H9 (cell line): ENCODE measurements around the gene ZNF281. TPM values are rescaled to one million over a fixed set of nuclear protein-coding genes. Genes with fewer than 3 reads are reported as not detected.

Experiments used
- DNase-seq: peaks from one replicate; pipeline ENCODE4 v3.0.0-alpha.2; 2017
- H2AFZ ChIP-seq: one replicate; pipeline ENCODE4 v1.6.1; 2013; ENCODE audit warnings: mild to moderate bottlenecking, low read length, control low read depth, moderate library complexity
- H2AK5ac ChIP-seq: 2 replicates; pipeline ENCODE4 v1.6.1; 2013; ENCODE audit warnings: low read length, control low read depth, mixed read lengths; ENCODE audit not compliant: insufficient read length
- H2BK120ac ChIP-seq: one replicate; pipeline ENCODE4 v1.6.1; 2013; ENCODE audit warnings: low read depth, mild to moderate bottlenecking, low read length, control low read depth, inconsistent platforms; ENCODE audit not compliant: poor library complexity, severe bottlenecking
- H2BK12ac ChIP-seq: 2 replicates; pipeline ENCODE4 v1.6.1; 2013; ENCODE audit warnings: low read length, control low read depth, mixed read lengths, low read depth; ENCODE audit not compliant: insufficient read length
- H2BK15ac ChIP-seq: 2 replicates; pipeline ENCODE4 v1.6.1; 2013; ENCODE audit warnings: low read depth, low read length, control low read depth
- H2BK20ac ChIP-seq: one replicate; pipeline ENCODE4 v1.6.1; 2013; ENCODE audit warnings: low read depth, mild to moderate bottlenecking, low read length, control low read depth, inconsistent platforms; ENCODE audit not compliant: poor library complexity, severe bottlenecking
- H2BK5ac ChIP-seq: 2 replicates; pipeline ENCODE4 v1.6.1; 2013; ENCODE audit warnings: low read length, control low read depth, mixed read lengths; ENCODE audit not compliant: insufficient read length
- H3K14ac ChIP-seq: 2 replicates; pipeline ENCODE4 v1.6.1; 2013; ENCODE audit warnings: low read length, control low read depth; ENCODE audit not compliant: insufficient read depth
- H3K18ac ChIP-seq: 2 replicates; pipeline ENCODE4 v1.6.1; 2013; ENCODE audit warnings: low read depth, mild to moderate bottlenecking, mixed read lengths, low read length, control low read depth; ENCODE audit not compliant: insufficient read length
- H3K23ac ChIP-seq: 2 replicates; pipeline ENCODE4 v1.6.1; 2013; ENCODE audit warnings: low read length, control low read depth, mixed read lengths, low read depth; ENCODE audit not compliant: insufficient read length
- H3K23me2 ChIP-seq: 2 replicates; pipeline ENCODE4 v1.6.1; 2013; ENCODE audit warnings: low read depth, mild to moderate bottlenecking, mixed read lengths, low read length, control low read depth; ENCODE audit not compliant: insufficient read length, poor library complexity, severe bottlenecking
- H3K27ac ChIP-seq: 2 replicates; pipeline ENCODE4 v1.5.1; 2013; ENCODE audit warnings: low read length, control low read depth, mixed read lengths, low read depth; ENCODE audit not compliant: insufficient read length
- H3K27me3 ChIP-seq: 2 replicates; pipeline ENCODE4 v1.6.1; 2013; ENCODE audit warnings: low read length, control low read depth, inconsistent platforms; ENCODE audit not compliant: insufficient read depth
- H3K4ac ChIP-seq: 2 replicates; pipeline ENCODE4 v1.6.1; 2013; ENCODE audit warnings: low read depth, mild to moderate bottlenecking, control low read depth, inconsistent platforms, low read length, moderate library complexity
- H3K4me1 ChIP-seq: 2 replicates; pipeline ENCODE4 v1.6.1; 2013; ENCODE audit warnings: low read length, control low read depth, inconsistent platforms; ENCODE audit not compliant: insufficient read depth
- H3K4me2 ChIP-seq: 2 replicates; pipeline ENCODE4 v1.6.1; 2013; ENCODE audit warnings: low read length, control low read depth, mixed read lengths; ENCODE audit not compliant: insufficient read length, insufficient read depth
- H3K56ac ChIP-seq: 2 replicates; pipeline ENCODE4 v1.6.1; 2013; ENCODE audit warnings: low read depth, mild to moderate bottlenecking, mixed read lengths, low read length, control low read depth; ENCODE audit not compliant: insufficient read length
- H3K79me1 ChIP-seq: 2 replicates; pipeline ENCODE4 v1.6.1; 2013; ENCODE audit warnings: low read depth, mild to moderate bottlenecking, moderate library complexity, low read length, control low read depth, inconsistent platforms; ENCODE audit not compliant: insufficient read depth, poor library complexity, severe bottlenecking
- H3K79me2 ChIP-seq: 2 replicates; pipeline ENCODE4 v1.6.1; 2013; ENCODE audit warnings: low read length, control low read depth, inconsistent platforms; ENCODE audit not compliant: insufficient read depth
- H3K9ac ChIP-seq: 2 replicates; pipeline ENCODE4 v1.6.1; 2013; ENCODE audit warnings: low read length, control low read depth, mixed read lengths; ENCODE audit not compliant: insufficient read length; ENCODE audit errors: extremely low read depth
- H3K9me3 ChIP-seq: one replicate; pipeline ENCODE4 v1.6.1; 2013; ENCODE audit warnings: low read depth, low read length, inconsistent platforms; ENCODE audit not compliant: control insufficient read depth
- H3T11ph ChIP-seq: one replicate; pipeline ENCODE4 v1.6.1; 2013; ENCODE audit warnings: mild to moderate bottlenecking, low read length, control low read depth, inconsistent platforms
- H4K20me1 ChIP-seq: one replicate; pipeline ENCODE4 v1.6.1; 2013; ENCODE audit not compliant: control insufficient read depth, insufficient read length, insufficient read depth
- H4K5ac ChIP-seq: 2 replicates; pipeline ENCODE4 v1.6.1; 2013; ENCODE audit warnings: low read depth, mild to moderate bottlenecking, mixed read lengths, low read length, control low read depth; ENCODE audit not compliant: insufficient read length
- H4K8ac ChIP-seq: replicated peaks from 2 replicates; pipeline ENCODE4 v1.6.1; 2013; ENCODE audit warnings: low read length, control low read depth, mixed read lengths, low read depth; ENCODE audit not compliant: insufficient read length
- H4K91ac ChIP-seq: 2 replicates; pipeline ENCODE4 v1.6.1; 2013; ENCODE audit warnings: low read depth, mild to moderate bottlenecking, moderate library complexity, mixed read lengths, low read length, control low read depth; ENCODE audit not compliant: insufficient read length
- H3K27ac Mint-ChIP-seq, 3 experiments: 2 replicates in 2 of 3; 3 replicates in 1 of 3; pipeline ENCODE4 v1.8.0; 2020 to 2021; ENCODE audit warnings: mixed read lengths in 3 of 3, mild to moderate bottlenecking in 1 of 3, moderate library complexity in 1 of 3
- H3K27me3 Mint-ChIP-seq: 2 replicates; pipeline ENCODE4 v1.8.0; 2021; ENCODE audit warnings: low read depth, mild to moderate bottlenecking, moderate library complexity, mixed read lengths
- H3K36me3 Mint-ChIP-seq, 3 experiments: 2 replicates in 2 of 3; 3 replicates in 1 of 3; pipeline ENCODE4 v1.8.0; 2020 to 2021; ENCODE audit warnings: low read depth in 3 of 3, mixed read lengths in 3 of 3; ENCODE audit not compliant: insufficient read depth in 1 of 3
- H3K4me1 Mint-ChIP-seq, 2 experiments: 2 replicates each; pipeline ENCODE4 v1.8.0; 2020; ENCODE audit warnings: mixed read lengths in 2 of 2
- H3K4me3 Mint-ChIP-seq, 2 experiments: 2 replicates in 1 of 2; 3 replicates in 1 of 2; pipeline ENCODE4 v1.8.0; 2020 to 2021; ENCODE audit warnings: mild to moderate bottlenecking in 2 of 2, mixed read lengths in 2 of 2, moderate library complexity in 1 of 2
- H3K9me3 Mint-ChIP-seq, 2 experiments: 2 replicates in 1 of 2; 3 replicates in 1 of 2; pipeline ENCODE4 v1.8.0; 2020; ENCODE audit warnings: mild to moderate bottlenecking in 2 of 2, mixed read lengths in 2 of 2, moderate library complexity in 1 of 2
- CTCF ChIP-seq: fragments of 200-600 bp; sonication (generic); conservative IDR thresholded peaks from 3 replicates; pipeline ENCODE4 v1.8.0; 2021; ENCODE audit warnings: antibody characterized with exemption, mild to moderate bottlenecking
- WGBS: extraction: QIAGEN DNeasy Blood & Tissue Kit; methylation state at CpG from one replicate; pipeline ENCODE4 v1.1.7; 2013; ENCODE audit warnings: missing lambda C conversion rate, low lambda C conversion rate, mixed read lengths; ENCODE audit not compliant: insufficient read length; ENCODE audit errors: extremely low coverage; 5-methylcytosine and 5-hydroxymethylcytosine counted together
- total RNA-seq: library from RNA; stranded (reverse); gene quantifications from 2 replicates; pipeline ENCODE4 v1.2.1, GENCODE V29; 2021

The ZNF281 gene
- total RNA-seq, 1 experiment from 2014 or later = 75.2 TPM

GRCh38 chr1:200366577-200367253 is 43.1 kb downstream of the ZNF281 start:
- Histone ChIP-seq H3K9me3 (no peaks in the 10 kb centered on the region), H3T11ph (no peak overlapping the region), H3K27ac (no peak overlapping the region), H3K79me1 (no peaks in the 10 kb centered on the region), H4K8ac (no peak overlapping the region), H3K4ac (no peak overlapping the region), H3K4me2 (no peak overlapping the region), H3K27me3 (no peaks in the 10 kb centered on the region), H2BK12ac (no peak overlapping the region), H3K4me1 (peaks cover 32% of the 10 kb centered on the region), H3K23me2 (no peaks in the 10 kb centered on the region), H2BK20ac (no peak overlapping the region), H2AFZ (no peak overlapping the region), H4K5ac (peak overlapping the region; percentile 66), H3K9ac (no peak overlapping the region), H3K14ac (no peak overlapping the region), H3K18ac (no peak overlapping the region), H4K20me1 (no peaks in the 10 kb centered on the region), H3K23ac (no peak overlapping the region), H3K56ac (no peak overlapping the region), H3K79me2 (no peaks in the 10 kb centered on the region), H2AK5ac (no peak overlapping the region), H2BK5ac (no peak overlapping the region), H2BK120ac (no peak overlapping the region), H2BK15ac (no peak overlapping the region), H4K91ac (no peak overlapping the region)
- Mint-ChIP-seq H3K4me3 (peak overlapping the region in 1 of 2 experiments; percentile 59; a peak in 1 of 5 replicates), H3K27me3 (no peaks in the 10 kb centered on the region), H3K36me3 (peaks cover 22 to 27% (median 25%) of the 10 kb centered on the region in 3 experiments), H3K27ac (peak overlapping the region; percentile 63 to 95 (median 89); a peak in 6 of 7 replicates), H3K4me1 (peaks cover 55 to 59% of the 10 kb centered on the region in 2 experiments), H3K9me3 (no peaks in the 10 kb centered on the region)
- DNase-seq = no peak
- no CpG with 5 or more reads among the region's 5 CpGs for WGBS
- TF ChIP-seq CTCF = no peak
